CD4-positive, alpha-beta T cell treated with Interleukin-1 beta for 1 hour (primary cell): ENCODE measurements around the gene WDR6.

Source experiments
- DNase-seq, 2 donors: peaks; one replicate each; pipeline ENCODE4 v3.0.0-alpha.2; 2020 to 2022

Gene WDR6, protein sequence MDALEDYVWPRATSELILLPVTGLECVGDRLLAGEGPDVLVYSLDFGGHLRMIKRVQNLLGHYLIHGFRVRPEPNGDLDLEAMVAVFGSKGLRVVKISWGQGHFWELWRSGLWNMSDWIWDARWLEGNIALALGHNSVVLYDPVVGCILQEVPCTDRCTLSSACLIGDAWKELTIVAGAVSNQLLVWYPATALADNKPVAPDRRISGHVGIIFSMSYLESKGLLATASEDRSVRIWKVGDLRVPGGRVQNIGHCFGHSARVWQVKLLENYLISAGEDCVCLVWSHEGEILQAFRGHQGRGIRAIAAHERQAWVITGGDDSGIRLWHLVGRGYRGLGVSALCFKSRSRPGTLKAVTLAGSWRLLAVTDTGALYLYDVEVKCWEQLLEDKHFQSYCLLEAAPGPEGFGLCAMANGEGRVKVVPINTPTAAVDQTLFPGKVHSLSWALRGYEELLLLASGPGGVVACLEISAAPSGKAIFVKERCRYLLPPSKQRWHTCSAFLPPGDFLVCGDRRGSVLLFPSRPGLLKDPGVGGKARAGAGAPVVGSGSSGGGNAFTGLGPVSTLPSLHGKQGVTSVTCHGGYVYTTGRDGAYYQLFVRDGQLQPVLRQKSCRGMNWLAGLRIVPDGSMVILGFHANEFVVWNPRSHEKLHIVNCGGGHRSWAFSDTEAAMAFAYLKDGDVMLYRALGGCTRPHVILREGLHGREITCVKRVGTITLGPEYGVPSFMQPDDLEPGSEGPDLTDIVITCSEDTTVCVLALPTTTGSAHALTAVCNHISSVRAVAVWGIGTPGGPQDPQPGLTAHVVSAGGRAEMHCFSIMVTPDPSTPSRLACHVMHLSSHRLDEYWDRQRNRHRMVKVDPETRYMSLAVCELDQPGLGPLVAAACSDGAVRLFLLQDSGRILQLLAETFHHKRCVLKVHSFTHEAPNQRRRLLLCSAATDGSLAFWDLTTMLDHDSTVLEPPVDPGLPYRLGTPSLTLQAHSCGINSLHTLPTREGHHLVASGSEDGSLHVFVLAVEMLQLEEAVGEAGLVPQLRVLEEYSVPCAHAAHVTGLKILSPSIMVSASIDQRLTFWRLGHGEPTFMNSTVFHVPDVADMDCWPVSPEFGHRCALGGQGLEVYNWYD

DNA sequence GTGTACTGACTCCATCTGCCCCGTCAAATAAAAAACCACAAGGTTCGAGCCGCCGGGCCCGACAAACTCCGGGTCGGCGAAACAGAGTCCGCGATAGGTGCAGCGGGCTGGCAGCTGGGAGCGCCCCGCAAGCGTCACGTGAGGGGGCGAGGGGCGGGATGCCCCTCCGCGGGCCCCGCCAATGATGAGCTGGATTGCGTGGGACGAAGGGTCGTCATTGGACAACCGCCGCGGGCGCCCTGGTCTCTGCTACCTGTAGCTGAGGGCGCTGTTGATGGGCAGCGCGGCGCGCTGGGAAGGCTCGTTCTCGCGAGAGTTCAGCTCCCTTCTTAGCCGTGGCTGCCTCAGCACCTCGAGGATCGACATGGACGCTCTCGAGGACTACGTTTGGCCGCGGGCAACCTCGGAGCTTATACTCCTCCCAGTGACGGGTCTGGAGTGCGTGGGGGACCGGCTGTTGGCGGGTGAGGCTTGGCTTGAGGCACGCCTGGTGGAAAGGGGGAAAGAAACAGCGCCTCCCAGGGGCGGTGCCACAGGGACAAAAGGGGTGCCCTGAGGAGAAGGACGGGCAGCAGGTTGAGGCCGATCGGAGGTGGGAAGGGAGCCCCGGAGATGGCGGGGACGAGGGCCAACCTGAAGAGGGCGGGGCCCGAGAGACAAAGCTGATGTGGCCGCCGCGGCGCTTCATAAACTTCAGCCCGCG is at the start of gene WDR6:
TSS of gene WDR6 (plus strand) at position 324 of the 703 bp plus-strand sequence. CDS start at position 365, 41 bp downstream.
- DNase-seq, result peak; percentile 97 to 98

DNA sequence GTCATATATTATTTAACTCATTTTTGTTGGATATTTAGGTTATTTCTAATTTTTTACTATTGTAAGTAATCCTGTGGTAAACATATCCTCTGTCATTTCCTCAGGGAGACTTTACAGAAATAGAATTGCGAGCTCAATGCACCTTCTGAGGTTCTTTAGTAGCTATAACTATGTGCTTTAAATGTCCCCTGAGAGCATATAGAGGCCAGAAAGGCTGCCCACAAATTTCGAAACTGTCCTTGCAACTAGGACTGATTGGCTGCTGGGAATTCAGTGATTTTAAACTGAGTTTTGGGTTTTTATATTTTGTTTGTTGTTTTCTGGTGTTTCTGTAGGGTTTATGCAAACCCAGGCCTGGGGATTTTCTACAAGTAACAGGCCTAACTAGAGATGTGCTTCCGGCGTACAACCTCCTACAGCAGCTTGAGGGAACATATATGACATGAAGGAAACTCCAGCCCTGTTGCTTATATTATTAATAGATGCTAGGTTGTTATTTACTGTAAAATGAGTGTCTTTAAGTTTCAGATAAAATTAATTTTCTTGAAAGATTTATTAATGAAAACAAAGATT is 46.3 kb upstream of the WDR6 start:
- no peak for DNase-seq

DNA sequence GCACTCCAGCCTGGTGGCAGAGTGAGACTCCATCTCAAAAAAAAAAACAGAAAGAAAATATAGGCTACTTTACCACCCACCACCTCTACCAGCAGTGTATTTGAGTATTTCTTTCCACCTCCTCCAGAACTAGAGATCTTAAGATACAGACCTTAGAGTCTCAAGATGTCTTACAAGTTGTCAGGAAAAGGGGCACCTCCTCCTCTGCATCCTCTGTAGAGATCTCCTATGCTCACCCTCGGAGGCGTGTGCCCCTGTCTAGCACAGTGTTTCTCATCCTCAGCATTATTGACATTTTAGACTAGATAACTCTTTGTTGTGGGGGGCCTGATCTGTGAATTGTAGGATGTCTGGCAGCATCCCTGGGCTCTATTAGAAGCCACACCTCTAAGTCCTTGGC is 44.9 kb upstream of the WDR6 start:
- DNase-seq, result no peak

DNA sequence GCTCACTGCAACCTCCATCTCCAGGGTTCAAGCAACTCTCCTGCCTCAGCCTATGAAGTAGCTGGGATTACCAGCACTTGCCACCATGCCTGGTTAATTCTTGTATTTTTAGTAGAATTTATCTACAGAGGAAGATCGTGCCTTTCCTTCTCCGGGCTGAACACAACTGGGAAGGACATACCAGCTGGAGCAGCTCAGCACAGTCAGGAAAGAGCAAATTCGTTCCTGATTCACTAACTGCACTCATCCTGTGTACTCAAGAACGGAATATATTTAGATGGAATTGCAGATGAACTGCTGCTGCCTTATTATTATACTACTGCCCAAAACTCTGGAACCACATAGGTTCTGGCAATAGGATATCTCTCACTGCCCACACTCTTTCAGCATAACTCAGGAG is 44.3 kb upstream of the WDR6 start:
- no peak for DNase-seq

DNA sequence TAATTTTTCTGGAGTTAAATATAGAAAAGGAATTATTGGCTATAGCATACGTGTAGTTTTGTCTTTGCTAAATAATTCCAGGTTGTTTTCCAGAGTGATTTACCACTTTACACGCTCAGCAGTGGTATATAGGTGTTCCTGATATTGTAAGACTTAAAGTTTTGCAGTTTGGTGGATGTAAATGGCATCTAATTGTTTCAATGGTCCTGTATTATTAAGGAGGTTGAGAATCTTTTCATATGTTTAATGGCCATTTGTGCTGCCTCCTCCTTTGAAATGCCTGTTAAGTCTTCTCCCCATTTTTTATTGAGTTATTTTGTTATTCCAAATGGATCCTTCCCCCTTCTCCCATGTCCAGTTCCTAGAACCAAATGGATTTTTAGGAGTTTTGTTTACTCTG is 43.6 kb upstream of the WDR6 start:
- no peak for DNase-seq

DNA sequence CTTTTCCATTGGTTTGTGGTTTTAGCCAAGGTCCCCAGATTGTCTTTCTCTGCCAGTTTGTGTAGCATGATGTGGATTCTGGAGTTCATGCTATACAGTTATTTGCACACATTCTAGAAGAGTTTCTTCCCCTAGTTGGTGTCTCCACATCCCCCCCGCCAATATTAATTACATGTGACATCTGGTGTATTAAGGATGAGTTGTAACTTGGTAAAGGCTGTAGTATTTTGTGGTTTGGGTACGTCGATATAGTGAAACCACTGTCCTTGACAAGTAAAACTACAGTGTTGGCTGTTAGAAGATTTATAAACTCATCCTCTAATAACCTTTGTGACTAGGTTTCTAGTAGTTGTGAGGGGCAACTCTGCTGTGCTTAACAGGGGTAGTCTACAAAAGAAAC is 40.8 kb upstream of the WDR6 start:
- no peak for DNase-seq

DNA sequence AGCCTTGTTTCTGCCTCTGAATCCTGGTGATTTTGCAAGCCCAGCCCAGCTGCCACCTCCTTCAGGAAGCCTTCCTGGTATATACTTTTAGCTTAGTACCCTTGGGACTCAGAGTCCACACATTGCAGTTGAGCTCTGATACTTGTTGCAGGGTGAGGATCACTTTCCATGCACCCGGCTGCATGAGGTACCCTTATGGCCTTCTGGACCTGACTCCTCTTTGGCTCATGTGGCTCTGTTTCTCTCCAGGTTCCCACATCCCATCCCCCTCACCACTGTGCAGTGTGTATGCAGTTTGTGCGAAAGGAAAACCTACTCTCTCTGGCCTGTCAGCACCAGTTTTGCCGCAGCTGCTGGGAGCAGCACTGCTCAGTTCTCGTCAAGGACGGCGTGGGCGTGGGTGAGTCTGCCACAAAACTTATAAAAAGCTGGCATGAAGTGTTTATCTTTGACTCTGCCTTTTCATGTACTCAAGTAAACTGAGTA is 40.3 kb upstream of the WDR6 start:
- no peak for DNase-seq

DNA sequence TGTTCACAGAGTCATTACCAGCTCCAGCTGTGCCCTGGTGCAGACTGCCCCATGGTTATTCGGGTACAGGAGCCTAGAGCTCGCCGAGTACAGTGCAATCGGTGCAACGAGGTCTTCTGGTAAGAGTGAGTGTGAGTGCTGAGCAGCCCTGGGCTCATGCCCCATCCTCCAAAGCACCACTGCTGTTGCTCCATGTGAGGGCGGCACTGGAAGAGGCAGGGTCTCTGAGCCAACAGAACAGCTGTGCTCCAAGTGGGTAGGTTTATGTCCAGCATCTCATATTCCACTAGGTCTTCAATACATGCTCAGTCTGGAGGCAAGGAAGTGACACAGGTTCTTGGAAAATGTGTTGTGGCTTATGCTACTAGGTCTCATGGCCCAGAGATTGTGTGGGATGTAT is 36.6 kb upstream of the WDR6 start:
- no peak for DNase-seq

DNA sequence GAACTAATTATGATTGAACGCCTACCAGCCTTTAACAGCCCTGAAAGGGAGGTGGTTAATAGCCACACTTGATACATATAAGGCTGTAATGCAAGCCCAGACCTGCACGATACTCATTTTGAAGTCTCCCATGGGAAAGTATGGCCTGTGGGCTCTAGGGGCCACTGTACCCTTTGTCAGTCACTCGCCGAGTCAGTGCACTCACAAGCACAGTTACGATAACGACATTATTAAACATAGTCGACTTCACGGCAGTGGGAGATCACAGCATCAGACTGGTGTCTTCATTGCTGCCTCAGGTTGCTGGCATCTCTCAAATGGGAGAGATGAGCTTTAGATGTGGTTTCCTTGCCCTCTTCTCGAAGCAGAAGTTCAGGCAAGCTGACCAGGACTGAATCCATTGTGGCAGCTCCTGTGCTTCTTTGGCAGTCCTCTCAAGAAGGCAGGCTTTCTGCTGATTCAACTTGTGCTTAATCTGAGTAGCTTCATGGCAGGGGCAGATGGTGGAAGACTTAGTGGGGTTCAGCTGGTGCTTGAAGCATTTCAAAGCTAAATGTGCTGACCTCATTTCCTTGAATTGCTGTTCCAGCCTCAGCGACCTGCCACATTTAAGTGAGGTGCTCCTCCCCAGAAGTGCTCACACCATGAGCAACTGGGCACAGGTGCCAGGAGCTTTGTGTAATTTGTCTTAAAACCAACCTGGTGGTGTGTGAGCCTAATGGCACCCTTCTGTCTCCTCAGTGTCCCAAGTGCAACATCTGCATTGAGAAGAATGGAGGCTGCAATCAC is 32.9 kb upstream of the WDR6 start:
- no peak for DNase-seq

DNA sequence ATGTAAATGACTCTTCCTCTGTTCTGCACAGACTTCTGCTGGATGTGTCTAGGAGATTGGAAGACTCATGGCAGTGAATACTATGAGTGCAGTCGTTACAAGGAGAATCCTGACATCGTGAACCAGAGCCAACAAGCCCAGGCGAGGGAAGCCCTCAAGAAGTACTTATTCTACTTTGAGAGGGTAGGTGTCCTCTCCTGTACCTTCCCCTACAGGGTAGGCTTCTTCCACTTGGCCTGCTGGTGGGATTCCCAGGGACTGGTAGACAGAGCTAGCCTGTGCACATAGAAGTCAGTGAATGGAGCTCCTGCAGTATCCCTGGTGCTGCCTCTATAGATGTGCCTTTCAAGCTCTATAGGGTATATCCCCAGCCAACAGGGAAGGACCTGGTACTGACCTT is 27.7 kb upstream of the WDR6 start:
- no peak for DNase-seq

DNA sequence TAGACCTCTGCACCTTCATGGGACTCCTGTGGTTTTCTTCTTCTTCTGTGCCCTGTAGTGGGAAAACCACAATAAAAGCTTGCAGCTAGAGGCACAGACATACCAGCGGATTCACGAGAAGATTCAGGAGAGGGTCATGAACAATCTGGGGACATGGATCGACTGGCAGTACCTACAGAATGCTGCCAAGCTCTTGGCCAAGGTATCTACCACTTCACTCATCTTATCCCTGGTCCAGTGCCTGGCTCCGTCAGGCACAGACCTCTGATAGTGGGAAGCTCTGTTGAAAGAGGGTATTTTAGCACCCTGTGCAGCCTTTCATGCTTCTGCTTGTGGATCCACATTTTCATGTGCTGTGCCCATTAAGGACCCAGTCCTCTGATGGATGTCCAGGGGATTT is 26.9 kb upstream of the WDR6 start:
- DNase-seq, result no peak

DNA sequence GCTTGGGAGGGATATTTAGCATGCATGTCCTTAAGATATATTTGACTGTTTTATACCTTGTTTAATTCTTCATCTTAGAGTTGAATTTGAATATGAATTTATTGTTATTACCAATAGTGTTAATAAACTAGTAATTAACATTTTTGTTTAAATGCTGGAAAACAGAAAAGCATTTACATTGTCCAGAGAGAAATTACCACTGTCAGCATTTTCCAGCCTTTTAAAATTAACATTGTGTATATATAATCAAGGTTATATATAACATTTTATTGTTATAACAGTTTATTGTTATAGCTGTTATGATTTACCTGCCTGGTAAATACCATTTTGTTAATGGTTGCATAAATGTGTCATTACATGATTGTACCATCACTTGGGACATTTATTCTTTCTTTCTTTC is 25.2 kb upstream of the WDR6 start:
- no peak for DNase-seq

DNA sequence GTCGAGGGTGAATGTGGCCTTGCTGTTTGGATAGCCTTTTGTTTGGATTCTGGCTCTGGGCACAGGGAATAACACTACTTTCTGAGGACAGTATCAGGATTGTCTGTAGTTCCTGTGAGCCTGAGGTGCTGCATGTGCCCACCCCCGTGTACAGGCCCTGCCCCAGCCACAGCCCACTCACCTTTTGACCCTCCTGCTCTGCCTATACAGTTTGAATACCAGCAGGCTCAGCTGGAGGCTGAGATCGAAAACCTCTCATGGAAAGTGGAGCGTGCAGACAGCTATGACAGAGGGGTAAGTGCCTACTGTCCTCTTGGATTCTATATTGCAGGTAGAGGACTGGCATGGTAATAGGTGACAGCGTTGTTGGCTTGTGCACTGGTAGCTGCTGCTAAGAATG is 24.5 kb upstream of the WDR6 start:
- no peak for DNase-seq

DNA sequence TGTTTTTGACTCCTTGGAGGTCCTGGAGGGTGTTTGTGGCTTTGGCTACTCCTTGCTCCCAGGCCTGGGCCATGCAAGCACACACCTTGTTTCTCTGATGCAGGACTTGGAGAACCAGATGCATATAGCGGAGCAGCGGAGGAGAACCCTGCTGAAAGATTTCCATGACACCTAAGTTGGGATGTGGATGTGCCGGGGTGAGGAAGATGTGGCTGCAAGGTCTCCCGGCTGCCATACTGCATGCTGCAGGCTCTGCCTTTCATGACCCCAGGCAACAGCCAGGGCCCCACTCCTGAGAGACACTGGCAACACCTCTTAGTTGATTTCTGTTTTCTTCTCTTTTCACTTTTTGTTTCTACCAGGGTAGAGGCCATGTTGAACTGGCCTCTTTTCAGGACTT is 24.1 kb upstream of the WDR6 start:
- no peak for DNase-seq

DNA sequence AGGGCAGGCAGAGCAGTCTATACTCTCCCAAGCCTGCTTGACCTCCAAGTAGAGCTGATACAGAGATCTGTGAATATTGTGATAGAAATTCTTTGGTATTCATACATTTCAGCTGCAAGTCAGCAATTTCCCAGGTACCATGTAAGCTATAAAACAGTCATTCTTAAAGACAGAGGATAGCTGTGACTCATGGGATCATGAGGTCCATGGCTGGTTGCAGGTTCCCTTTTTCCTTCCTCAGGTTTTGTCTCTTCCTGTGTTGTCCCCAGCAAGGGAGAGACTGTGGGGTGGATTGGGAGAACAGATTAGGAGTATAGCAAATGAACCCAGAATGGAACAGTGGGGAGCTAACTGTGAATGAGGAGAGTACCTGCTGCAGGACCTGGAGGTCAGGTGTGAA is 22.5 kb upstream of the WDR6 start:
- no peak for DNase-seq

DNA sequence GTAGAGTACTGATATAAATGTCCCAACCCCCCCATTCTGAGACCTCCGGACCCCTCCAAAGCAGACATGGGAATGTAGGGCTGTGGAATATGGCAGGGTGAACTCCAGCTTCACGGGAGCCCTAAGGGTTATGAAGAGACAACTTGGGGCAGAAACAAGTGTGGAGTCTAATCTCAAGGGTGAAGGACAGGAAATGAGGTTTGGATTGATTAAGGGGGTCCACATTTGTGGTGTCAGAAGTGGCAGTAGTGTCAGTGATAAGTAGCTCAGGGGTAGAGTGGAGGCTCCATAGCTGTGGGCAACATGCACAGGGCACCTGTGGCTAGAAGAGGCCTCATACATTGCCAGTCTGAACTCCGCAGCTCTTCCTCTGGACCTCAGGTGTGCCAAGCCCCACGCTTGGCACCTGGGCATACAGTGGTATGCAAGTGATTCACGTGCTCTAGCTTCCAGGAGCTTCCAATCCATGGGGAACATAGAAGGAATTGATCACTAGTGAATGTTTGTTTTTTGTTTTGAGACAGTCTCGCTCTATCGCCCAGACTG is 21.3 kb upstream of the WDR6 start:
- no peak for DNase-seq

DNA sequence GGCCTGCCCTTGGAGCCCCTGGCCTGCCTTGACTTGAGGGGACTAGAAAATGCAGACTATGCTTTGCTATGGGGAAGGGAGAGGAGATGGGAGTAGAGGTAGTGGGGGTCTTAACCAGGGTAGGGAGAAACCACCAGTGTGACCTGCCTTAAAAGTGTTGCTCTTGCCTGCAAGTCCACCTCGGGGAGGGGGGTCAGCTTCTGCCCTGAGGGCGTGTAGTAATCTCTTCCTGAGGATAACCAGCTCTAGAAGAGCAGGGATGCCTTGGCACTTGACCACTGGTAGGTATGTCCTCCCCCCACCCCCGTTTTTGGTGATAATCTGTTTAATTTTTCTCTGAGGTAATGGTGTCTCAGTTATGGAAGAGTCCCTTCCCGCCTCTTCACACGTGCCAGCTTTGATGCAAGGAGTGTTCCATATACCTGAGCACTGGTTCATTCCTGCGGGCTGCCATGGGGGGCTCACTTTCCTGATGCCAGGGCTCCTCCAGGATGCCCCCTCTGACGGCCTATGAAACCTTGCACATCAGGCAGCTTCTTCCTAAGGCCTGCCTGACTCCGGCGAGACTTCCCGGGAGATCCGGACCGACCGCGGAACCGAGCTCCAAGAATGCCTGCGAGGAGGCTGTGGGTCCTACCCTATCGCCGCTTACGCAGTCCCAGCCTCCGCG is 17.9 kb upstream of the WDR6 start:
- DNase-seq, result no peak

DNA sequence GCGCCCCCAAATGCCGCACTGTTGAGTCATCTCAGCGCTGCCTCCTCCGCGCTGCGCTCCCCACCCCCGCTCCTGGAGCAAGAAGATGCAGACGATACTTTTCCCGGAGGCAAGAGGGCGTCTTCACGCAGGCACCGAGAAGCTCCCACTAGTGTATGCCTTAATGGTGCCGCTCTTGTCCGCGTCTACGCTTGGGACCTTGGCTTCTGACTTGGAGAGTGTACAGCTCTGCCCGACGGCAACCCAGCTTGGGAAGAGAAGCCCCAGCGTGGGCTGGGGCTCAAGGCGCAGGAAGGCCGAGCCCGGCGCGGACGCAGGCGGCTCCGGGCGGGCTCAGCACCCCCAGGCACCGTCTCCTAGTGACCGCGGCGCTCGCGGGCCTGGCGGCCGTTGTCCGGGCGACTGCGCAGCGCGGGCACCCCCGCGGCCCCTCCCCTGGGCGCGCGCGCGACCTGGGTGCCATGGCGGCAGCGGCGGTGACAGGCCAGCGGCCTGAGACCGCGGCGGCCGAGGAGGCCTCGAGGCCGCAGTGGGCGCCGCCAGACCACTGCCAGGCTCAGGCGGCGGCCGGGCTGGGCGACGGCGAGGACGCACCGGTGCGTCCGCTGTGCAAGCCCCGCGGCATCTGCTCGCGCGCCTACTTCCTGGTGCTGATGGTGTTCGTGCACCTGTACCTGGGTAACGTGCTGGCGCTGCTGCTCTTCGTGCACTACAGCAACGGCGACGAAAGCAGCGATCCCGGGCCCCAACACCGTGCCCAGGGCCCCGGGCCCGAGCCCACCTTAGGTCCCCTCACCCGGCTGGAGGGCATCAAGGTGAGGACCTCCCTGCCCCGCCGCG is 17.2 kb upstream of the WDR6 start, which contains the start of gene P4HTM:
TSS of gene P4HTM (plus strand) at position 446 of the 840 bp plus-strand sequence. CDS start at position 462, 16 bp downstream.
- peak; percentile 68 to 71 for DNase-seq

DNA sequence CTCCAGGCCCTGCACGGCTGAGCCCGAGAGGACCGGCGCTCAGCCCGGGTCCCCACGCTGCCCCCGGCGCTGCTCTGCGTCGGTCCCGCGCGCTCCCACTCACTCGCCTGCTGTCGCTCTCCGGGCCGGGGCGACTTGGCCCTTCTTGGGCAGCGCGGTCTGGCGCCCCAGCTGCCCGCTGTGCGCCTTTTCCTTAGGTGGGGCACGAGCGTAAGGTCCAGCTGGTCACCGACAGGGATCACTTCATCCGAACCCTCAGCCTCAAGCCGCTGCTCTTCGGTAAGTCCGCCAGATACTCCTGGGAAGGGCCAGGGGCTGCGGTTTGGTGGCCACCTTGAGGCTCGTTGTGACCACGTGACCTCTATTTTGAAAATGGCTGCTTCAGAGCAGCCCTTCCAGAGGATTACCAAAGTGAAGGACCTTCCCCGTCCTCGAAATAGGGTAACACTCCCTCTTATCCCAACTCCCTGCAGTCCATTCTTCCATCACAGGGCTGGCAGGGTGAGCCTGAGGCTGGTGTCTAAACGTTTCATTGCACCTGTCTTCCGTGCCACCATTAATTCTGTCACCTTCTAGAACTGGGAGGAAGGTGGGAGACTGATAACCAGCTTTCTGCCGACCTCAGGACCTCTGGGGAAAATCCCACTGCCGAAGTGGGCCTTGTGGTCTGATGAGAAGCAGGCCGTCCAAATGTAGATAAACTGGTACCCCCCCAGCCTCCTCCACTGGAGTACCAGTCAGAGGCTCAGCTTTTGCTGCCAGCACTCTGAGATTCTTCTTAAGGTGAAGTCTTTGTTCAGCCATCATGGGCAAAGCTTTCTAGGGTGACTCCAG is 16.3 kb upstream of the WDR6 start:
- peak; percentile 14 to 37 for DNase-seq
